ENCODE results near the gene SCO2. TPM values are rescaled to one million over a fixed set of nuclear protein-coding genes. Genes with fewer than 3 reads are reported as not detected.

The SCO2 gene
- total and polyA plus RNA-seq, 9 of the 15 experiments (the other 6 are each of a cell fraction or from before 2014, with no cell fraction given) = 0.34 to 4.0 (median 1.1) TPM; not detected in 3

- no peak for TF ChIP-seq NONO (IDR thresholded peaks at IDR 0.05; ENCODE audit: low read depth in 2 of 2, low read length in 1 of 2)
- TF ChIP-seq NKRF (IDR thresholded peaks at IDR 0.05; ENCODE audit: borderline replicate concordance) = no peak
- TF ChIP-seq NUFIP1 (IDR thresholded peaks at IDR 0.05; ENCODE audit: partially characterized antibody) = no peak
These were observed 28.3 kb downstream of the SCO2 start (continued) for GRCh38 chr22:50497093-50497492.

GRCh38 chr22:50490531-50491308, 34.7 kb downstream of the SCO2 start:
- ATAC-seq (no peak), FAIRE-seq (no peak), DNase-seq (ENCODE audit: extremely low read depth in 1 of 4, low spot score in 3 of 4) (no peak)
- Histone ChIP-seq H3K27ac (ENCODE audit: extremely low read depth, low read depth, low read length) (no peak overlapping the region), H3K9me3 (replicated peaks; ENCODE audit: control insufficient read depth, insufficient read depth, low read depth, low read length) (no peaks in the 10 kb centered on the region), H3K4me1 (replicated peaks in 1 of 2; ENCODE audit: control insufficient read depth in 2 of 2, insufficient read depth in 2 of 2, low read length in 2 of 2) (peaks cover 0 to 29% of the 10 kb centered on the region in 2 experiments; a peak in 2 of 5 replicates), H3K27me3 (ENCODE audit: control insufficient read depth in 2 of 2, insufficient read depth in 2 of 2, low read length in 2 of 2) (no peaks in the 10 kb centered on the region), H3K9me1 (ENCODE audit: control insufficient read depth, insufficient read depth, low read length) (no peaks in the 10 kb centered on the region), H4K20me1 (replicated peaks; ENCODE audit: control insufficient read depth, insufficient read depth, low read length) (no peaks in the 10 kb centered on the region), H3K36me3 (ENCODE audit: control insufficient read depth, insufficient read depth, low read length) (no peaks in the 10 kb centered on the region), H3K79me2 (ENCODE audit: control insufficient read depth, insufficient read depth, low read length) (no peaks in the 10 kb centered on the region), H3K4me2 (ENCODE audit: insufficient read depth, low read length) (no peak overlapping the region), H2AFZ (ENCODE audit: low read depth, low read length) (no peak overlapping the region), H3K9ac (ENCODE audit: insufficient read depth in 1 of 2, low read depth in 2 of 2, low read length in 2 of 2) (no peak overlapping the region), H3K4me3 (no peak overlapping the region)
- intact Hi-C loops (cut with micrococcal nuclease) = no loop called here
- in situ Hi-C loops (cut with MboI) = no loop called here
- BruUV-seq (replicated peaks) = no TSS peak
- ChIA-PET POLR2A (no interaction called here), CTCF (ENCODE audit: low intra/inter-chr PET ratio) (no interaction called here)
- TF ChIP-seq, protein P1, sequence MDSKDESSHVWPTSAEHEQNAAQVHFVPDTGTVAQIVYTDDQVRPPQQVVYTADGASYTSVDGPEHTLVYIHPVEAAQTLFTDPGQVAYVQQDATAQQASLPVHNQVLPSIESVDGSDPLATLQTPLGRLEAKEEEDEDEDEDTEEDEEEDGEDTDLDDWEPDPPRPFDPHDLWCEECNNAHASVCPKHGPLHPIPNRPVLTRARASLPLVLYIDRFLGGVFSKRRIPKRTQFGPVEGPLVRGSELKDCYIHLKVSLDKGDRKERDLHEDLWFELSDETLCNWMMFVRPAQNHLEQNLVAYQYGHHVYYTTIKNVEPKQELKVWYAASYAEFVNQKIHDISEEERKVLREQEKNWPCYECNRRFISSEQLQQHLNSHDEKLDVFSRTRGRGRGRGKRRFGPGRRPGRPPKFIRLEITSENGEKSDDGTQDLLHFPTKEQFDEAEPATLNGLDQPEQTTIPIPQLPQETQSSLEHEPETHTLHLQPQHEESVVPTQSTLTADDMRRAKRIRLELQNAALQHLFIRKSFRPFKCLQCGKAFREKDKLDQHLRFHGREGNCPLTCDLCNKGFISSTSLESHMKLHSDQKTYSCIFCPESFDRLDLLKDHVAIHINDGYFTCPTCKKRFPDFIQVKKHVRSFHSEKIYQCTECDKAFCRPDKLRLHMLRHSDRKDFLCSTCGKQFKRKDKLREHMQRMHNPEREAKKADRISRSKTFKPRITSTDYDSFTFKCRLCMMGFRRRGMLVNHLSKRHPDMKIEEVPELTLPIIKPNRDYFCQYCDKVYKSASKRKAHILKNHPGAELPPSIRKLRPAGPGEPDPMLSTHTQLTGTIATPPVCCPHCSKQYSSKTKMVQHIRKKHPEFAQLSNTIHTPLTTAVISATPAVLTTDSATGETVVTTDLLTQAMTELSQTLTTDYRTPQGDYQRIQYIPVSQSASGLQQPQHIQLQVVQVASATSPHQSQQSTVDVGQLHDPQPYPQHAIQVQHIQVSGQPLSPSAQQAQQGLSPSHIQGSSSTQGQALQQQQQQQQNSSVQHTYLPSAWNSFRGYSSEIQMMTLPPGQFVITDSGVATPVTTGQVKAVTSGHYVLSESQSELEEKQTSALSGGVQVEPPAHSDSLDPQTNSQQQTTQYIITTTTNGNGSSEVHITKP (IDR thresholded peaks at IDR 0.05; ENCODE audit: partially characterized antibody) = peak; percentile 37
- TF ChIP-seq L3MBTL2 (IDR thresholded peaks at IDR 0.05) (peak; percentile 46; the same call in 1 of the 2 replicates), LARP7 (IDR thresholded peaks at IDR 0.05) (no peak)
- TF ChIP-seq, protein P2, sequence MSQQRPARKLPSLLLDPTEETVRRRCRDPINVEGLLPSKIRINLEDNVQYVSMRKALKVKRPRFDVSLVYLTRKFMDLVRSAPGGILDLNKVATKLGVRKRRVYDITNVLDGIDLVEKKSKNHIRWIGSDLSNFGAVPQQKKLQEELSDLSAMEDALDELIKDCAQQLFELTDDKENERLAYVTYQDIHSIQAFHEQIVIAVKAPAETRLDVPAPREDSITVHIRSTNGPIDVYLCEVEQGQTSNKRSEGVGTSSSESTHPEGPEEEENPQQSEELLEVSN (IDR thresholded peaks at IDR 0.05; ENCODE audit: borderline replicate concordance in 1 of 2, extremely low read depth in 1 of 2, insufficient read depth in 1 of 2, insufficient read length in 1 of 2, low read depth in 1 of 2, low read length in 1 of 2, poor library complexity in 1 of 2, severe bottlenecking in 1 of 2) = peak in 1 of 2 experiments; percentile 32
- 40% methylated on average over 23 of the region's 27 CpGs for WGBS (ENCODE audit: insufficient coverage, low coverage, missing lambda C conversion rate)
